Measurements from ENCODE around the gene NUDT1.

The NUDT1 gene

DNA sequence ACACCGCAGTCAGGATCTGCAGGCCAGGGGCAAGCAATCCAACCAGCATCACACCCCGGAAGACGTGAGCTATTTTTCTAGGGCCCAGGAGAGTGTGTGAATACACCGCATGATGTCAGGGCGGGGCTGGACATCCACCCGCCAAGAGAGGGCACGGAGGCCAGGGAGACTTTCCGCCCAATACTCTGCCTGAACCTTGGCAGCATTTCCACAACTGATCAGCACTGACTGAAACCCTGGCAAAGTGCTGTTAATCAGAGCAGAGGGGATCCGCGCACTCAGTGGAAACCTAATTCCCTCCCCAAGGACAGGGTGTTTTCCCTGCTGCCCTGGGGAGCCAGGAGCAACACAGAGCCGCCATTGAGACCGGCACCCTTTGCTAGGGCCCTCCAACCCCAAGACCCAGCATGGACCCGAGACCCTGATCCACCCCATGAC is 17.5 kb upstream of the NUDT1 start:
- Histone ChIP-seq H3K4me3 (ENCODE audit: insufficient read depth, low read length, poor library complexity, severe bottlenecking) (no peak overlapping the region), H3K9me2 (replicated peaks; ENCODE audit: insufficient read depth, low read length) (no peaks in the 10 kb centered on the region), H2AFZ (ENCODE audit: low read depth, low read length, severe bottlenecking) (no peak overlapping the region), H3K79me2 (ENCODE audit: insufficient read depth, low read length) (peaks cover 38% of the 10 kb centered on the region), H3K27ac (ENCODE audit: low read depth, low read length) (no peak overlapping the region), H3K9me3 (ENCODE audit: insufficient read depth, low read length) (no peaks in the 10 kb centered on the region), H3K9ac (ENCODE audit: low read length) (no peak overlapping the region), H3K4me2 (ENCODE audit: low read depth, low read length, poor library complexity, severe bottlenecking) (no peak overlapping the region), H3K27me3 (ENCODE audit: low read length) (no peaks in the 10 kb centered on the region), H4K20me1 (ENCODE audit: low read depth, low read length) (no peaks in the 10 kb centered on the region), H3F3A (ENCODE audit: insufficient read depth) (no peaks in the 10 kb centered on the region), H3K36me3 (ENCODE audit: low read length) (no peaks in the 10 kb centered on the region)
- TF ChIP-seq EZH2phosphoT487 (conservative IDR thresholded peaks at IDR 0.05; ENCODE audit: low read length) (no peak), CTCF (IDR thresholded peaks at IDR 0.05; ENCODE audit: insufficient read depth, low read length, poor library complexity, severe bottlenecking) (no peak)

- Histone ChIP-seq H3K27ac (ENCODE audit: low read depth, low read length) (no peak overlapping the region), H4K20me1 (ENCODE audit: low read depth, low read length) (no peaks in the 10 kb centered on the region), H3K4me3 (ENCODE audit: insufficient read depth, low read length, poor library complexity, severe bottlenecking) (no peak overlapping the region), H3F3A (ENCODE audit: insufficient read depth) (no peaks in the 10 kb centered on the region), H3K4me2 (ENCODE audit: low read depth, low read length, poor library complexity, severe bottlenecking) (no peak overlapping the region), H3K79me2 (ENCODE audit: insufficient read depth, low read length) (peaks cover 43% of the 10 kb centered on the region), H3K9me2 (replicated peaks; ENCODE audit: insufficient read depth, low read length) (no peaks in the 10 kb centered on the region), H3K9ac (ENCODE audit: low read length) (no peak overlapping the region), H2AFZ (ENCODE audit: low read depth, low read length, severe bottlenecking) (no peak overlapping the region), H3K9me3 (ENCODE audit: insufficient read depth, low read length) (no peaks in the 10 kb centered on the region), H3K27me3 (ENCODE audit: low read length) (no peaks in the 10 kb centered on the region), H3K36me3 (ENCODE audit: low read length) (no peaks in the 10 kb centered on the region)
- TF ChIP-seq CTCF (IDR thresholded peaks at IDR 0.05; ENCODE audit: insufficient read depth, low read length, poor library complexity, severe bottlenecking) (no peak), EZH2phosphoT487 (conservative IDR thresholded peaks at IDR 0.05; ENCODE audit: low read length) (no peak)
Observed at GRCh38 chr7:2224934-2225333, 17.1 kb upstream of the NUDT1 start.

DNA sequence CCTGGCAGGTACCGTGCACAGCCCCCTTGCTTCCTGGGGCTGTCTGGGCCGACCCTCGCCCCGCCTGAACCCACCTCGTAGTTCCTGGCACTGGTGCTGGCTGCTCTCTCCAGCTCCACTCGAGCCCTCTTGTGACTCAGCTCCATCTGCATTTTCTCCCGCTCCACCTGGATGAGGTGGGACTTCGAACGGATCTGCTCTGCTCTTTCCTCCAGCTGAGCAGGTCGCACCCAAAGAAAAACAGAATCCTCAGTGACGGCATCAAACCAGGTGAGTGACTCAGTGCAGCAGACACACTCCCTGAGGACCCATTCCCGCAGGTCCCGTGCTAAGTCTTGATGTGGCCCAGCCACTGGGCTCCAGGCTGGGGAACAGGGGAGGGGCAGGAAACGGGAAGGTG is 16.7 kb upstream of the NUDT1 start:
- peaks cover 47% of the 10 kb centered on the region for H3K79me2 ChIP-seq (ENCODE audit: insufficient read depth, low read length)
- no peaks in the 10 kb centered on the region for H3F3A ChIP-seq (ENCODE audit: insufficient read depth)
- TF ChIP-seq EZH2phosphoT487 (conservative IDR thresholded peaks at IDR 0.05; ENCODE audit: low read length) (no peak), CTCF (IDR thresholded peaks at IDR 0.05; ENCODE audit: insufficient read depth, low read length, poor library complexity, severe bottlenecking) (no peak)
- H3K9me3 ChIP-seq (ENCODE audit: insufficient read depth, low read length), result no peaks in the 10 kb centered on the region
- no peak overlapping the region for H3K27ac ChIP-seq (ENCODE audit: low read depth, low read length)
- no peaks in the 10 kb centered on the region for H4K20me1 ChIP-seq (ENCODE audit: low read depth, low read length)
- no peak overlapping the region for H3K4me3 ChIP-seq (ENCODE audit: insufficient read depth, low read length, poor library complexity, severe bottlenecking)
- no peaks in the 10 kb centered on the region for H3K9me2 ChIP-seq (replicated peaks; ENCODE audit: insufficient read depth, low read length)
- H3K27me3 ChIP-seq (ENCODE audit: low read length), result no peaks in the 10 kb centered on the region
- H3K9ac ChIP-seq (ENCODE audit: low read length), result no peak overlapping the region
- no peak overlapping the region for H3K4me2 ChIP-seq (ENCODE audit: low read depth, low read length, poor library complexity, severe bottlenecking)
- H3K36me3 ChIP-seq (ENCODE audit: low read length), result no peaks in the 10 kb centered on the region
- no peak overlapping the region for H2AFZ ChIP-seq (ENCODE audit: low read depth, low read length, severe bottlenecking)

Data from SU-DHL-6 (cell line).